GM12878 (cell line): ENCODE data around the gene ATP5PD. TPM values are rescaled to one million over a fixed set of nuclear protein-coding genes. Genes with fewer than 3 reads are reported as not detected.
A peak's percentile ranks its signal among the peaks of the same experiment; 100 is the strongest.

ENCODE experiments used
- CBX5 ChIP-seq: sonication (generic); IDR thresholded peaks from 2 replicates; pipeline ENCODE4 v1.6.1; 2016; ENCODE audit warnings: low read depth, moderate library complexity, mild to moderate bottlenecking, inconsistent platforms
- CEBPB ChIP-seq, 2 experiments: fragments of 150-350 bp in 1 of 2; IDR thresholded peaks; 2 replicates each; pipeline ENCODE4 v1.6.1; 2012 to 2014; ENCODE audit warnings: low read depth in 2 of 2, low read length in 2 of 2, borderline replicate concordance in 1 of 2, inconsistent platforms in 1 of 2
- CHD2 ChIP-seq: IDR thresholded peaks from 2 replicates; pipeline ENCODE4 v1.6.1; 2011; ENCODE audit warnings: low read depth, low read length, improper control_type of control experiment, borderline replicate concordance
- CREB1 ChIP-seq: IDR thresholded peaks from 2 replicates; pipeline ENCODE4 v1.6.1; 2012; ENCODE audit warnings: low read depth, mild to moderate bottlenecking, inconsistent platforms
- FOS ChIP-seq: IDR thresholded peaks from 3 replicates; pipeline ENCODE4 v1.6.1; 2011; ENCODE audit warnings: borderline replicate concordance; ENCODE audit not compliant: insufficient read length; ENCODE audit errors: extremely low read depth
- FOXK2 ChIP-seq: fragments of 450-650 bp; IDR thresholded peaks from 2 replicates; pipeline ENCODE4 v1.6.1; 2017; ENCODE audit warnings: mild to moderate bottlenecking, moderate library complexity
- HDAC6 ChIP-seq: fragments of 200-600 bp; sonication (generic); IDR thresholded peaks from one replicate; pipeline ENCODE4 v1.8.0; 2017; ENCODE audit warnings: antibody characterized with exemption; ENCODE audit not compliant: unreplicated experiment
- IKZF1 ChIP-seq: fragments of 450-650 bp; conservative IDR thresholded peaks from 2 replicates; pipeline ENCODE4 v1.6.1; 2017; ENCODE audit warnings: antibody characterized with exemption, mild to moderate bottlenecking
- KDM1A ChIP-seq: fragments of 200-600 bp; sonication (generic); IDR thresholded peaks from 2 replicates; pipeline ENCODE4 v1.6.1; 2016; ENCODE audit warnings: borderline replicate concordance
- MEF2B ChIP-seq: fragments of 450-650 bp; IDR thresholded peaks from 2 replicates; pipeline ENCODE4 v1.6.1; 2018; ENCODE audit warnings: mild to moderate bottlenecking, moderate library complexity; ENCODE audit not compliant: partially characterized antibody, poor library complexity, severe bottlenecking
- MXI1 ChIP-seq: fragments of 150-350 bp; IDR thresholded peaks from 2 replicates; pipeline ENCODE4 v1.6.1; 2011; ENCODE audit warnings: low read depth, mild to moderate bottlenecking, inconsistent platforms, low read length, improper control_type of control experiment
- NFXL1 ChIP-seq: fragments of 450-650 bp; IDR thresholded peaks from 2 replicates; pipeline ENCODE4 v1.6.1; 2017; ENCODE audit warnings: antibody characterized with exemption, mild to moderate bottlenecking, borderline replicate concordance
- NFYB ChIP-seq: IDR thresholded peaks from 2 replicates; pipeline ENCODE4 v1.6.1; 2011; ENCODE audit warnings: low read depth, mild to moderate bottlenecking, low read length, improper control_type of control experiment, moderate library complexity; ENCODE audit not compliant: insufficient read depth
- PKNOX1 ChIP-seq: fragments of 450-650 bp; IDR thresholded peaks from 2 replicates; pipeline ENCODE4 v1.6.1; 2016; ENCODE audit warnings: mild to moderate bottlenecking
- POLR2A ChIP-seq: IDR thresholded peaks from 2 replicates; pipeline ENCODE4 v1.6.1; 2011; ENCODE audit warnings: low read depth, mild to moderate bottlenecking, low read length
- POLR2AphosphoS5 ChIP-seq: IDR thresholded peaks from 2 replicates; pipeline ENCODE4 v1.6.1; 2011; ENCODE audit warnings: mild to moderate bottlenecking, low read length, inconsistent platforms
- RBBP5 ChIP-seq: fragments of 200-600 bp; sonication (generic); conservative IDR thresholded peaks from 2 replicates; pipeline ENCODE4 v1.6.1; 2016
- RFX5 ChIP-seq: IDR thresholded peaks from 2 replicates; pipeline ENCODE4 v1.6.1; 2011; ENCODE audit warnings: low read depth, low read length, improper control_type of control experiment
- SUZ12 ChIP-seq: fragments of 200-600 bp; sonication (generic); IDR thresholded peaks from one replicate; pipeline ENCODE4 v1.6.1; 2018; ENCODE audit warnings: antibody characterized with exemption, mild to moderate bottlenecking; ENCODE audit not compliant: unreplicated experiment
- USF2 ChIP-seq: IDR thresholded peaks from 2 replicates; pipeline ENCODE4 v1.6.1; 2011; ENCODE audit warnings: low read depth, low read length, improper control_type of control experiment, borderline replicate concordance
- WRNIP1 ChIP-seq: IDR thresholded peaks from 2 replicates; pipeline ENCODE4 v1.6.1; 2011; ENCODE audit warnings: low read depth, low read length, improper control_type of control experiment, borderline replicate concordance
- ZBTB40 ChIP-seq: fragments of 450-650 bp; IDR thresholded peaks from 2 replicates; pipeline ENCODE4 v1.6.1; 2016; ENCODE audit warnings: mild to moderate bottlenecking, moderate library complexity, borderline replicate concordance
- polyA plus RNA-seq, 11 experiments: library from polyadenylated mRNA; depleted of rRNA in 4 of 11; unstranded in 6 of 11; stranded (reverse) in 5 of 11; fragments of >200 nt; fragmentation: Nextera tagmentation in 4 of 11; fragmentation: Illumina TruSeq in 1 of 11; extraction: Ambion mirVana in 4 of 11; extraction: Trizol in 1 of 11; gene quantifications; 1 replicate in 1 of 11; 2 replicates in 10 of 11; pipeline versions ENCODE4 v1.2.1 to v1.2.3, GENCODE V29; 2011 to 2016; ENCODE audit warnings: inconsistent platforms in 2 of 11, missing spikeins in 2 of 11, low read depth in 1 of 11
- total RNA-seq, 4 experiments: library from RNA; depleted of rRNA in 3 of 4; stranded (reverse); fragments of >200 nt in 3 of 4; fragmentation: Illumina TruSeq in 1 of 4; extraction: Trizol in 1 of 4; gene quantifications; 2 replicates each; pipeline versions ENCODE4 v1.2.1 to v1.2.3, GENCODE V29; 2013 to 2021

Gene ATP5PD
- total and polyA plus RNA-seq, 10 of the 15 experiments (the other 5 are each of a cell fraction or from before 2014, with no cell fraction given) = 172 to 772 (median 321) TPM

GRCh38 chr17:75046407-75047289 lies at the start of gene ATP5PD, which contains the start of gene KCTD2 (continued):
- TF ChIP-seq FOS (peak; percentile 70), MEF2B (no peak), SUZ12 (no peak), USF2 (no peak), NFXL1 (no peak), KDM1A (no peak), CREB1 (peak; percentile 71), POLR2A (peak; percentile 96), CHD2 (peak; percentile 95), MXI1 (no peak), PKNOX1 (peak; percentile 95), HDAC6 (no peak), RFX5 (0 out of 2 replicates have a peak, but pooled peaks have one; percentile 23), CBX5 (no peak), ZBTB40 (peak; percentile 93), POLR2AphosphoS5 (peak; percentile 92), CEBPB (IDR thresholded peaks at IDR 0.05; ENCODE audit: borderline replicate concordance in 1 of 2, low read depth in 2 of 2, low read length in 2 of 2) (no peak), IKZF1 (peak; percentile 68), WRNIP1 (no peak), NFYB (peak; percentile 95), FOXK2 (peak; percentile 89), RBBP5 (no peak)
